ENCODE results near the gene MYMK.

Gene MYMK

DNA sequence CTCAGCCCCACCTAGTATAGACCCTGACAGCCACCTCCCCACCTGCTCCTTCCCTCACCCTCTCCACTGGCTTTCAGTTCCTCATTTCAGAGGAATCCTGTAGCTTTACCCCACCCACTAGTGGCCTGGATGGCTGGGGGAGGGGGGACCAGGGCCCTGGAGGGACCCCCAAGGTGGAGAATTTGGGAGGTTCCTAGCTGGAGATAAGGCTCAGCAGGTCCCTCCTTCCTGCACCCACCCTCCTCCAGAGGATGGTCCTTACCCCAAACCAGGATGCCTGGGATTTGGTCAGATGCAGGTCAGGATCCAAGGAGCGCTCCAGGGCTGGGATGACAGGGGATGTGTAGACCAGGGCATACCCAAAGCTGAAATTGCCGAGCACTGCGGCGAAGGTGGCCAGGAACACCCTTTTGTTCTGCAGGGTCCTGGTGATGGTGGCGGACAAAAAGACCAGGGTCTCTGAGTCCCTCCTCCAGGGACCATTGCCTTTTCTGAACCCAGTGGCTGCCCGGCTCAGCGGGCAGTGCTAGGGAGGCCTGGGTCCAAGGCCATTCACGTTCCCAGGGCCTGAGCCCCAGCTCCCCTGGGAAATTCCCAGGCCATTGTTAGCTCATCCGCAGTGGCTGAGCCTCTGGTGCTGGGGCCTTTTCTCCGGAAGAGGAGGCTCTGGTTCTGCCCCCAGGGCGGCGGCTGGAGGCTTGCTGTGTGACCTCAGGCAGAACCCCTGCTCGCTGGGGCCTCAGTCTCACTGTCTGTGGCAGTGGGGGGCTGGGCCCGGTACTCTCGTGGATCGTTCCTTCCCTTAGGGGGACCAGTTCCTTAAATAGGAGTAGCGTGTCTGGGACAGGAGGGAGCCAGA, 46.5 kb downstream of the MYMK start:
- peak; percentile 52 for DNase-seq

DNA sequence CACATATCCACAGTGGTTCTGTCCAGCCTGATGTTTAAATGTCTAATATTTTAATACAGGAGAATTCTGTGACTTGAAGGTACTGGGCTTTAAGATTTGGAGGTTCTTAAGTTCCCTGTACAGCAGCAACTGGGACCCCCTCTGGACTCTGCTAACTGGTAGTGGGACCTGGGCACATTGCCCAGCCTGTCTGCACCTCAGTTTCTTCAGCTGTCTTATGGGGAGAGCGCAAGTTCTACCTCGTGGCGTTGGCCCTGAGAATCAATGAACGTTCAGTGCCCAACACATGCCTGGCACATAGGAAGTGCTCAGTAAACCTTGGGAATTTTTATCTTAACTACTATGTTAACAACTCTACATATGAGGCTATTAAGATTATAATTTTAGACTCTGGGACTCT, 47.3 kb downstream of the MYMK start:
- DNase-seq, result no peak

DNA sequence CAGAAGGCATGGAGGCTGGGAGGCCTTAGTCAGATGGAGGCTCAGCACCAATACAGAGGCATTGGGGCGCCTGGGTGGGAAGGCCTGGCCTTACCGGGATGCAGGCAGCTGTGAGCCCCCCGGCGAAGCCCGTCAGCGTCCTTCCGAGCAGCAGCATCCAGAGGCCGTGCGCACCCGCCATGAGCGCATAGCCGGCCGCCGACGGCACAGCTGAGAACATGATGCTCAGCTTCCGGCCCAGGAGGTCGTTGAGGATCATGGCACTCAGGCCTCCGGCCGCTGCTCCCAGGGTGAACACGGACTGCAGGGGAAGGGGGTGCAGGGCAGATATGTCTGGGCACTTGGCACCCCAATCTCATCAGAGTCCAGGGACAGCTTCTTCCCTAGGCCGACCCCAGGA, 47.8 kb downstream of the MYMK start:
- DNase-seq, result no peak

DNA sequence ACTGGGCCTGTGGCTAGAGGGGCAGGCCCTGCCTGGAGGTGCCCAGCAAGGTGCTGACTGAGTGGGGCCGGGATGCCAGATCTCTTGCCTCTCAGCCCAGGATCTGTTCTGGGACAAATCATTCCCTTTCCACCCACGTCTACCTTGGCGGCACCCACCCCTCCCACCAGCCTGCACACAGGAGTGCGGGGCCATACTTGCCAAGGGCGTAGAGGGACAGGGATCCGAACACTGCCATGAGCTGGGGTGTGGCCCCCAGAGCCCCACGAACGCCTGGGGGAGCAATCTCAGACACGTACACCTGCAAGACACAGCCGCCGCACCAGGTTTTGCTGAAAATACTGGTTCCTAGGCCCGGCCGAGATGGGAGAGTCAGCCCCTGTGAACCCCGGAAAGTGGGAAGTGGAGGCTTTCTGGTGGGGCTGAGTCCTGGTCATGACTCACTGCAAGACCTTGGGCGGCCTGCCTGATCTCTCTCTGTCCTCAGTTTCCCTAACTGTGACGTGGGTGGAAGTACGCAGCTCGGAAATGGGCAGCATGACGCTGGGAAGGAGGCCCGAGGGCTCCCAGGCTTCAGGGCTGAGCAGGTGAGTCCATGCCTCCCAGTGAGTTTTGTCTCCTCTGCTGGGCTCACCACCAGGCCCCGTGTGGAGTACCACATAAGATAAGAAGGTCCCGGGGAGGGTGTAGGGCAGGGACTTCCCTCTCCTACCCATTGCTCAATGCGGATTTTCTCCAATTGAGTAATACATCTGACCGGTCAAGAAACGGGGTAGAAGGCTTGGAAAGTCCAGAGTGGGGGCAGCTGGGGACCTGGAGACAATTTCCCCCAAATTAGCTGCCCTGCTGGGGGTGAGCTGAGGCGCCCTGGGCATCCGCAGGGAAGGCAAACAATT, 48.5 kb downstream of the MYMK start:
- peak; percentile 81 for DNase-seq

DNA sequence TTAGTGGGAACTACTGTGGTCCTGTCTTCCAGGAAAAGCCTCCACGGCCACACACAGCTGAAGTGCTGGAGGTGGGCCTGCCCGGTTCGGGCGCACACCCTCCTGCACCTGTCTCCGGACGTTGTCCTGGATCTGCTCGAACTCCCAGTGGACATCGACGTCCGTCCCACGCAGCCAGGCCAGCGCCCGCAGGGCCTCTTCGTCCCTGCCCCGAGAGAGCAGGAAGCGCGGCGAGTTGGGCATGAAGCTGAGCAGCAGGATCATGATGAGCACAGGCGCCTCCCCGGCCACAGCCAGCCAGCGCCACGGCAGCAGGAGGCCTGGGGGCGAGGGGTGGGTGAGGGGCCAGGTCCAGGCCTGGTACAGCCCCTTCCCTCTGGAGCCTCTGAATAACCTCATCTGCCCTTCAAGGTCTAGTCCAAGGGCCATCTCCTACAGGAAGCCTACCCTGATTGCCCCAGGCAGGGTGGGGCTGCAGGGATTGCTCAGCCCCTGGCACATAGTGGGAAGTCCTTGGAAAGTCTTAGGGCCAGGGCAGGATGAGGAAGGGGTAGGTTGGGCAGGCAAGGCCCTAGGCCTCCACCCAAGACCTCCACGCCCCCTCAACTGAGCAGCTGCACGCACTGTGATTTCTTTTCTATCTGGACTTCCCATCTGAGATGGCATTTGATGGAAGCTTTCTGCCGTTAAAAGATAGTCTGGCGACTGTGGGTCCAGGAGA, 49.3 kb downstream of the MYMK start:
- no peak for DNase-seq

DNA sequence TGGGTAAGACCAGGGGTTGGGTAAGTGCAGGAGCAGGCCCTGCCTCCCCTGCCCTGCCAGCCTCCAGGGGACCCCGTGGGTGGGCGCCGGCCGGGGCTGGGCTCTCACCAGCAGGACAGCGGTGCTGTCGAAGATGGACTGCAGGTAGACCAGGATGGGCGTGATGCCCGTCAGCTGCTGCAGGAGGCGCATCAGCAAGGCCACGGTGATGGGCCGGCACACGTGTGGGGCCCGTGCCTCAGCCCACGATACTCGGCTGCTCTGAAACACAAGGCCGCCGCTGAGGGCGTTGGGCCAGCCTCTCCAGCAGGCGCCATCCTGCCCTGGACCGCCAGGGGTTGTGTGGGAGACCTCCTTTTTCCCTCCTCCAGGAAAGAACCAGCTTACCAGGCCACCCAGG, 49.9 kb downstream of the MYMK start:
- no peak for DNase-seq

DNA sequence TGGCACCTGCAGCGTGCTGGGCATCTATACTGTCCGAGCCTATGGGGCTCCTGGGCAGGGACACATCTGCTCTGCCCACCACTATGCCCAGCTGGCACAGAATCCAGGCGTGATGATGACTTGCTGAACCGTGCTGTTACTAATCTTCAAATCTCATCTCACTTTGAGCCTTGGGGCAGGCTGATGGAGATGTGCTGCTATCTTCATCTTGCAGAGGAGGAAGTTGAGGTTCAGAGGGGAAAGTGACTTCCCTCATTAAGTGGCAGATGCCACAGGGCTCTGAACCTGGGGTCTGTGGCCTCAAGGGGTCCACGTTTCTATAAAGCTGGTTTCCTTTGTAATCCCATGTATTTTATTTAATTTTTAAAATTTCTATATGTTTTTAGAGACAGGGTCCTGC, 50.5 kb downstream of the MYMK start:
- peak; percentile 94 for DNase-seq

DNA sequence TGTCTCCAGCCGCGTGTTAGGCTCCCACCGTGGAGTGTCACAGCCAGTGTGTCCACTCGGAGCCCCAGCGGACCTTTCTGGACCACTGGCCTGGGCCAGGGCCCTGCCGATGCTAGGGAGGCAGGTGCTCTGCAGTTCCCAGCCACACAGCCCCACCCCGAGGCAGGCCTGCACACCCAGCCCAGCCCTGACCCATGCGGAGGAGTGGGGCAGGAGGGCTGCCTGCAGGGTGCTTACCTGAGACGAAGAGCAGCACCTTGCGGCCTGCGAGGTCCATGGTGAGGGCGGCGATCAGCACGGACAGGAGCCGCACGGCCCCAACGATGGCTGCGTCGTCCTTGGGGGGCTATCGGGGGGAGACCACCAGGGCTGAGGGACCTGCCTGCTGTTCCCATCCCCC, 51.0 kb downstream of the MYMK start:
- no peak for DNase-seq

DNA sequence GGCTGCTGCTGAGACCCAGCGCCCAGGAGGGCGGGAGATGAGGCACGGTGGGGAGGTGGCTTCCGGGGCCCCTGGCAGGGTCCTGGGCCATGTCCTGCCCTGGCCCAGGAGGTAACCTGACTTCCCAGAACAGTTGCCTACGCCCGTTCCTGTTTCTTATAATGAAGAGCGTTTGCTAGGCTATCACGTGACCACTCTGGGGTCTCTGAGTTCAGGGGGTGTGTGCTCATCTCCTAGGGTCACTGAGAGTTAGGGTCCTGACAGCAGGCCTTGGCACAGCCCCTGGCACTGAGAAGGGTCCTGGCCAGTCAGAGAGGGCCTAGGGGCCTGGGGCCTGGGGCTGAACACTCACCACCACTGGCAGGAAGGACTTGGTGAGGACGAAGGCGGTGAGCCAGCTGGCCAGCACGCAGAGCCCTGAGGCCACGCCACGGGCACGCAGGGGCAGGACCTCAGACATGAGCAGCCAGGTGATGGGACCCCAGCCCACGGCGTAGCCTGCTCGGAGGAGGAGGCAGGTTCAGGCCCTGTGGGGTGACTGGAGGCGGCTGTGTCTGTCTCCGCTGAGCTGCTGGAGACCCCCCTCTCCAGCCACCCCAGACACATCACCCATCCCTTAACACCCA, 51.9 kb downstream of the MYMK start:
- DNase-seq, result no peak

DNA sequence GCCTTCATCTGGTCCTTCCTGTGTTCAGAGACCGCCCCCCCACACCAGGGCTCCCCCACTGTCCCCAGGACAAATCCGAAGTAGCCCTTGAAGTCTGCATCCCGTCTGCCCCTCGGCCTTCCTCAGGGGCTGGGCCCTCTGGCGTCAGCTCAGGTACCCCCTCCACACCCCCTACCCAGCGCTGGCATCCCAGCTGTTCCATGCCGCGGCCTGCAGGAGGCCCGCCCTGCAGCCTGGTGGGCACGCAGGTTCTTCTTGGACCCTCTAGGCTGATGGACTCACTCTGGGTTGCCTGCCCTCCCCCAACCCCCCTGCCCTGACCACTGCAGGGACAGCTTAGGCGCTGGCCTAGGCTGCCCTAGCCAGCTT, 52.5 kb downstream of the MYMK start:
- no peak for DNase-seq

DNA sequence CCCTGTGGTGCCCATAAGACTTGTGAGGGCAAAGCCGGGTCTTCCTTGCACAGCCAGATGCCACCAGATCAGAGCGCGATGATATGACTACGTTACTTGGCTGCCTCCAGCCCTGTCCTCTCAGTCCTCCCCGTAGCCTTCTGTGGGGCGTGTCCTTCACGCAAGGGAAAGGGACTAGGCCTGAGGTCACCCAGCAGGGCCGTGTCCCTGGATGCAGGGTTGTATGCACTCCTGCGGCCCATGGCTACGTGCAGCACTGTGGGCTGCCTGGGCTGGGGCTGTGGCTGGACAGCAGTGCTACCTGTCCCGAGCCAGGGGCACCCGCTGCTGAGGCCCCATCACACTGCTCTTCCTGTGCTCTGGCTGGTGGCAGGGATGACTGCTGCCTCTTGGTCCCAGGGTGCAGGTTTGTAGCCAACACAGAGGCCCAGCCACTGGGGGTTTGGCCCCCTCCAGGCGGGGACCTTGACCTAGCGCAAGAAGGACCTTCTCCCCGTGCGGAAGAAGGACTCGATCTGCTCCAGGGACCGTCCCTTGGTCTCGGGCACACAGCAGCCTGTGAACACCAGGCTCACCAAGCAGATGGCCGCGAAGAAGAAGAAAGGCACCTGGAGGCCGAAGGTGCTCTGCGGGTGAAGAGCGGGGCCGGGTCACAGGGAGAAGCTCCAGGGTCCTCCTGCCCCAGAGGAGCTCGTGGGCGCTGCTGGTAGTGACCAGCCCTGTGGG, 53.0 kb downstream of the MYMK start:
- DNase-seq, result peak; percentile 32

DNA sequence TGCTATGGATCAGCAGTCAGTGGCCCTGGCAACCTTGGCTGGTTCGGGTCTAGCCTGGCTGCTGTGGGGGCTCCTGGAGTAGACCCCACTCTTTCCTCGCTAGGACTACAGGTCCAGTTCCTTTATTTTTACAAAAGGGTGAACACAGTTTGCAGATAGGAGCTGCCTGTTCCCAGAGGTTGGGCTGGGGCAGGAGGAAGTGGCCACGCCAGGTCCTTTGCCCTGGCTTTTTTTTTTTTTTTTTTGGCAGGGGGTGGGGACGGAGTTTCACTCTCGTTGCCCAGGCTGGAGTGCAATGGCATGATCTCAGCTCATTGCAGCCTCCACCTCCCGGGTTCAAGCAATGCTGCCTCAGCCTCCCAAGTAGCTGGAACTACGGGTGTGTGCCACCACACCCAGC, 53.8 kb downstream of the MYMK start:
- no peak for DNase-seq

DNA sequence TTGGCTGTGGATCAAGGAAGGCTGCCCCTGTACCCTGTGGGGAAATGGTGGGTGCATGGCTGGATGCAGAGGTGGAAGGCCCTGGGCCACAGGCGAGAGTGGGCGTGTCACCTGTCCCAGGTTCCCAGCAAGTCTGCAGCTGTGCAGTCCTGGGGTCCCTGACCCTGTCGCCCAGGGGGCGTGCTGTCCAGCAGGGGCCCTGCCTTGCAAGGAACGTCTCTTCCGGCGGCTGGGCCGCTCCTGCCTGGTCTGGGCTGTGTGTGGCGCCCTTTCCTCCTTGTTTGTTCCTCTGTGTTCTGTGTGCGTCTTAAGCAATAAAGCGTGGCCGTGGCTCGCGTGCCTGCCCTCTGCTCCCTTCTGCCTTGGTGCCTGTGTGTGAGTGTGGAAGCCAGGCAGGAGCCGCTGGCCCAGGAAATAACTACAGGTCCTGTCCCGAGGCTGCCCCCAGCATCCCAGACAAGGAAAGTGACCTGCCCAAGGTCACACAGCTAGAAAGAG, 54.3 kb downstream of the MYMK start:
- DNase-seq, result no peak

DNA sequence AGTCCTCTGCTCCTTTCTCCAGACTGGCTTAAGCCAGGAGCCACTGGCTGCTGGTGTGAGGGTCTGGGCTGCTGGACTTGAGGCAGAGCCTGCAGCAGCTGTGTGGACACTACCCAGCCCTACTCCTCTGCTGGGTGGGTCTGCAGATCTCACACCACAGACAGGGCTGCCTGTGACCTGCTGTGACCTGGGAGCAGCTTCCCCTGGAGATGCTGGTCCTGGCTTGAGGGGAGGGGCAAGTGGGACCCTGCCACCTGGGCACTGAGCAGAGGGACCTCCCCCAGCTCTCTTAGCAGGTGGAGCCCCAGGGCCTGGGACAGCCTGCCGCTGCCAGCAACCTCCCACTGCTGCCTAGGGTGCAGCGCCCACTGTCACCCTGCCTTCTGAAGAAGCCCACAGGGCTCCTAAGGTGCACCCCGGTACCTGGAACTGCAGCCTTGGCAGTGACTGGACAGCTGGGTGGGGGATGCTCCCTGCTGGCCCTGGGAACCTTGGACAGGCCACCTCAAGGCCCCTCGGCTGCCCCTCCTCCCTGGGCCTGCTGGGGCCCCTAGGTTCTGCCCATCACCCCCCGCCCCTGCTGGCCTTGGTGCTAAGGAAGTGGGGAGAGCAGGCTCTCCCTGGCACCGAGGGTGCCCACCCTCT, 55.9 kb downstream of the MYMK start:
- no peak for DNase-seq

DNA sequence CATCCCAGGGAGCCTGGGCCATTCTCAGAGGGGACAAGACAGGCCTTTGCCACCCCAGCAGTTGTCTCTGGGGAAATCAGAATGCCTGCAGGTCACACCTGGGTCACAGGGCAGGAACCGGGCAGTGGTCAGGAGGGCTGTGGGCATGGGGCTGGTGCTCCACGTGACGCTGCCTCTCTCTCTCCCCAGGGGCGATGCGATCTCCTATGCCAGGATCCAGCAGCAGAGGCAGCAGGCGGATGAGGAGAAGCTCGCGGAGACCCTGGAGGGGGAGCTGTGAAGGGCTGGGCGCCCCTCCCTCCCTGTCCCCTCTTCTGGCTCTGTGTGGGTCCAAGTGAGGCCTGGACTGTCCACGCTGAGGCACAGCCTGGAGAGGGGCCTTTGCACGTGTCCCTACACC, 56.4 kb downstream of the MYMK start:
- DNase-seq, result no peak

DNA sequence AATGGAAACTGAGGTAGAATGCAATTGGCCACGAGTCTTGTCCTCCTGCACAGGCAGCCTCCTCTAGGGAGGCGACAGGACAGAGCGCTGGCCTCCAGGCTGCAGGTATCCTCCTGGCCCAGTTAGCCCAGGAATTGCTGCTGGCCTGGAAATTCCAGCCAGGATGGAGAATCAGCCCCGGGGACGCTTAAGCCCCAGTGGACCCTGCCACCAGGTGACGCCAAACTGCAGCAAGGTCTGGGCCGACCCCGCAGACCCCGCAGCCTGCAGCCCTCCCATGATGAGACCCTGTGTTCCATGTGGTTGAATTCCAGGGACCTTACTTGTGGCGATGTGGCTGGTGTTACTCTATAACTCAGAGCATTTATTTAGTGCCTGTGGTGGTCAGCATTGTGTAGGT, 57.7 kb downstream of the MYMK start:
- DNase-seq, result no peak

DNA sequence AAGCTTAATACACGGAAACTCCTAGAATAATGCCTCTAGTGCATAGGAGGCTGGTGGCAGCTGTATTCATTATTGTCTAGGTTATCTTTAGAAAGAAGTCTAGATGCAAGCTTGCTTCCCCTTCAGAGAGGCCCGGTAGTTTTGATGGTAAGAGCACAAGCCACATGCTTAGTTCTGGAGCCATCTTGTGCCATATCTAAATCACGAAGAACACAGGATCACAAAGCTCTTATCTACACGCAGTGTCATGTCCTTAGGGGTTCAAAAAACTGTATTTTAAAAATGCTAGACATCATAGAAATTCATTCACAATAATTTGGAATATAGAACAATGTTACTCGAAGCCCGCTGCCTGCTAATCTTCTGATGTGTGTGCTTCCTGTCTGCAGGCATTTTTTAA, 58.8 kb downstream of the MYMK start:
- DNase-seq, result no peak

DNA sequence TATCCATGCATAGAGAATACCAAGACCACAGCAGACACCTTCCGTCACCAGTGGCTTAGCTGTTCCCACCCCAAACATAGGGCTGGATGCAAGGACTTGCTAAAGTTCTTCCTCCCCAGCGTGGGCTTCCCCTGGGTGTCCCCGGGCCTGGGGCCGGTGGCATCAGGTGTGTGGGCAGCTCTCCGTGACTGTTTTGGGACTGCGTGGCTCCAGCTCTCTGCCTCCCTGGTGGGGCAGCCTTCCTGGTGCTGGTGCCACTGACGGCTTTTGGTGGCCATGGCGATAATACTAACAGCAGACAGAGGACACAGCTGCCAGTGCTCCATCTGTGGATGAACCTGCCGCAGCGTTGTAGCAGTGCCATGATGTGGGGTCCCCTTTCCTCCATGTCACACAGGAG, 60.1 kb downstream of the MYMK start:
- no peak for DNase-seq
